K562 (cell line): Measurements from ENCODE around the gene SLC25A11. TPM values are rescaled to one million over a fixed set of nuclear protein-coding genes. Genes with fewer than 3 reads are reported as not detected.

Experiments
- AFF1 ChIP-seq, 2 experiments: fragments of 450-650 bp; IDR thresholded peaks; 2 replicates each; pipeline ENCODE4 v1.6.1; 2018; ENCODE audit warnings: mild to moderate bottlenecking in 2 of 2, low read depth in 1 of 2; ENCODE audit not compliant: partially characterized antibody in 2 of 2
- C11orf30 ChIP-seq: fragments of 450-650 bp; IDR thresholded peaks from 2 replicates; pipeline ENCODE4 v1.6.1; 2016; ENCODE audit warnings: low read depth, mild to moderate bottlenecking
- CHAMP1 ChIP-seq: fragments of 450-650 bp; IDR thresholded peaks from 2 replicates; pipeline ENCODE4 v1.6.1; 2016; ENCODE audit warnings: mild to moderate bottlenecking
- CHD4 ChIP-seq: fragments of 200-600 bp; sonication (generic); IDR thresholded peaks from 3 replicates; pipeline ENCODE4 v1.6.1; 2012; ENCODE audit warnings: low read depth, mild to moderate bottlenecking, mixed read lengths, low read length, inconsistent platforms; ENCODE audit not compliant: insufficient read depth, insufficient replicate concordance, poor library complexity, severe bottlenecking
- HLTF ChIP-seq: fragments of 450-650 bp; IDR thresholded peaks from 2 replicates; pipeline ENCODE4 v1.6.1; 2016
- HNRNPLL ChIP-seq: fragments of 200-400 bp; formaldehyde crosslinking; IDR thresholded peaks from 2 replicates; pipeline ENCODE4 v1.6.1; 2017; ENCODE audit warnings: low read length, low read depth, mild to moderate bottlenecking; ENCODE audit not compliant: poor library complexity, severe bottlenecking
- LEF1 ChIP-seq: fragments of 450-650 bp; IDR thresholded peaks from 2 replicates; pipeline ENCODE4 v1.6.1; 2016; ENCODE audit warnings: mild to moderate bottlenecking
- NCOA1 ChIP-seq: fragments of 450-650 bp; IDR thresholded peaks from 2 replicates; pipeline ENCODE4 v1.6.1; 2016; ENCODE audit warnings: low read depth
- NUFIP1 ChIP-seq: fragments of 450-650 bp; IDR thresholded peaks from 2 replicates; pipeline ENCODE4 v1.6.1; 2018; ENCODE audit not compliant: partially characterized antibody
- SREBF2 ChIP-seq: sonication (generic); formaldehyde crosslinking; IDR thresholded peaks from 2 replicates; pipeline ENCODE4 v1.4.0; 2020; ENCODE audit warnings: mild to moderate bottlenecking, missing genetic modification reagents
- THRB ChIP-seq: fragments of 450-650 bp; formaldehyde crosslinking; conservative IDR thresholded peaks from 2 replicates; pipeline ENCODE4 v1.4.0; 2022; ENCODE audit warnings: mild to moderate bottlenecking, missing genetic modification characterization
- TRIM28 ChIP-seq: fragments of 450-650 bp; IDR thresholded peaks from 2 replicates; pipeline ENCODE4 v1.6.1; 2017
- ZNF280A ChIP-seq: fragments of 450-650 bp; IDR thresholded peaks from 2 replicates; pipeline ENCODE4 v1.6.1; 2018; ENCODE audit warnings: mild to moderate bottlenecking, low read depth; ENCODE audit not compliant: partially characterized antibody
- ZNF75A ChIP-seq: fragments of 450-650 bp; formaldehyde crosslinking; IDR thresholded peaks from 2 replicates; pipeline ENCODE4 v1.4.0; 2020; ENCODE audit warnings: mild to moderate bottlenecking
- polyA plus RNA-seq, 8 experiments: library from polyadenylated mRNA; depleted of rRNA in 4 of 8; stranded (reverse) in 5 of 8; unstranded in 3 of 8; fragments of >200 nt; fragmentation: Nextera tagmentation in 2 of 8; fragmentation: Illumina TruSeq in 1 of 8; extraction: Ambion mirVana in 2 of 8; extraction: Trizol in 1 of 8; gene quantifications; 2 replicates each; pipeline versions ENCODE4 v1.2.1 to v1.2.3, GENCODE V29; 2011 to 2014; ENCODE audit warnings: inconsistent platforms in 1 of 8, missing spikeins in 1 of 8
- total RNA-seq, 7 experiments: library from RNA; depleted of rRNA in 6 of 7; stranded (reverse); fragments of >200 nt in 6 of 7; fragmentation: Illumina TruSeq in 2 of 7; extraction: Trizol in 2 of 7; gene quantifications; 2 replicates each; pipeline versions ENCODE4 v1.2.1 to v1.2.3, GENCODE V29; 2011 to 2021; ENCODE audit warnings: low replicate concordance in 1 of 7

SLC25A11 gene
- total and polyA plus RNA-seq, 9 of the 15 experiments (the other 6 are each of a cell fraction or from before 2014, with no cell fraction given) = 3.1 to 56.7 (median 32.9) TPM

GRCh38 chr17:4948166-4948930, 8.5 kb upstream of the SLC25A11 start, which contains the start of gene PFN1 (continued):
- TF ChIP-seq ZNF280A = no peak
- peak; percentile 37; the same call in 1 of the 2 replicates for TF ChIP-seq NCOA1
- peak in 1 of 2 experiments; percentile 57 for TF ChIP-seq AFF1 (IDR thresholded peaks at IDR 0.05; ENCODE audit: low read depth in 1 of 2, partially characterized antibody in 2 of 2)
- no peak for TF ChIP-seq ZNF75A (CRISPR knock-in tag)
- peak; percentile 51; the same call in 1 of the 2 replicates for TF ChIP-seq TRIM28
- peak; percentile 30 for TF ChIP-seq HNRNPLL
- TF ChIP-seq LEF1 = peak; percentile 18; the same call in 1 of the 2 replicates
- TF ChIP-seq NUFIP1 = no peak
- TF ChIP-seq C11orf30 = 0 out of 2 replicates have a peak, but pooled peaks have one; percentile 15
- TF ChIP-seq THRB (CRISPR knock-in tag) = 0 out of 2 replicates have a peak, but pooled peaks have one; percentile 56
- TF ChIP-seq SREBF2 (CRISPR knock-in tag) = no peak
- peak; percentile 87; the same call in 1 of the 2 replicates for TF ChIP-seq HLTF
- no peak for TF ChIP-seq CHD4
- no peak for TF ChIP-seq CHAMP1
